ENCODE data around the gene CCDC88B.

The CCDC88B gene

GRCh38 chr11:64379817-64380709, 40.1 kb downstream of the CCDC88B start:
- TF ChIP-seq SIN3A (IDR thresholded peaks at IDR 0.05; ENCODE audit: borderline replicate concordance, insufficient read depth, low read length), result no peak
- TF ChIP-seq TAF1 (IDR thresholded peaks at IDR 0.05; ENCODE audit: borderline replicate concordance, insufficient read depth, low read length), result no peak
- TF ChIP-seq FOXP2 (optimal IDR thresholded peaks at IDR 0.05; ENCODE audit: borderline replicate concordance, extremely low read depth, extremely low read length, insufficient read depth), result no peak
- TF ChIP-seq POLR2AphosphoS5 (IDR thresholded peaks at IDR 0.05; ENCODE audit: low read depth, low read length), result no peak
- no peak for TF ChIP-seq REST (IDR thresholded peaks at IDR 0.05; ENCODE audit: insufficient read depth in 1 of 2, low read depth in 2 of 2, low read length in 2 of 2)

GRCh38 chr11:64381350-64381749, 41.3 kb downstream of the CCDC88B start:
- no peak for TF ChIP-seq TAF1 (IDR thresholded peaks at IDR 0.05; ENCODE audit: borderline replicate concordance, insufficient read depth, low read length)
- TF ChIP-seq SIN3A (IDR thresholded peaks at IDR 0.05; ENCODE audit: borderline replicate concordance, insufficient read depth, low read length), result no peak

- TF ChIP-seq POLR2AphosphoS5 (IDR thresholded peaks at IDR 0.05; ENCODE audit: low read depth, low read length) (no peak), FOXP2 (optimal IDR thresholded peaks at IDR 0.05; ENCODE audit: borderline replicate concordance, extremely low read depth, extremely low read length, insufficient read depth) (no peak), REST (IDR thresholded peaks at IDR 0.05; ENCODE audit: insufficient read depth in 1 of 2, low read depth in 2 of 2, low read length in 2 of 2) (no peak), SIN3A (IDR thresholded peaks at IDR 0.05; ENCODE audit: borderline replicate concordance, insufficient read depth, low read length) (no peak), TAF1 (IDR thresholded peaks at IDR 0.05; ENCODE audit: borderline replicate concordance, insufficient read depth, low read length) (no peak)
Measured at GRCh38 chr11:64382047-64382446, 42.0 kb downstream of the CCDC88B start.

- TF ChIP-seq TAF1 (IDR thresholded peaks at IDR 0.05; ENCODE audit: borderline replicate concordance, insufficient read depth, low read length) (no peak), SIN3A (IDR thresholded peaks at IDR 0.05; ENCODE audit: borderline replicate concordance, insufficient read depth, low read length) (no peak), REST (IDR thresholded peaks at IDR 0.05; ENCODE audit: insufficient read depth in 1 of 2, low read depth in 2 of 2, low read length in 2 of 2) (no peak), POLR2AphosphoS5 (IDR thresholded peaks at IDR 0.05; ENCODE audit: low read depth, low read length) (no peak), FOXP2 (optimal IDR thresholded peaks at IDR 0.05; ENCODE audit: borderline replicate concordance, extremely low read depth, extremely low read length, insufficient read depth) (no peak)
Measured at GRCh38 chr11:64382586-64382985, 42.6 kb downstream of the CCDC88B start.

GRCh38 chr11:64383580-64383979, 43.6 kb downstream of the CCDC88B start:
- no peak for TF ChIP-seq SIN3A (IDR thresholded peaks at IDR 0.05; ENCODE audit: borderline replicate concordance, insufficient read depth, low read length)
- no peak for TF ChIP-seq REST (IDR thresholded peaks at IDR 0.05; ENCODE audit: insufficient read depth in 1 of 2, low read depth in 2 of 2, low read length in 2 of 2)
- TF ChIP-seq TAF1 (IDR thresholded peaks at IDR 0.05; ENCODE audit: borderline replicate concordance, insufficient read depth, low read length), result no peak
- TF ChIP-seq POLR2AphosphoS5 (IDR thresholded peaks at IDR 0.05; ENCODE audit: low read depth, low read length), result no peak
- TF ChIP-seq FOXP2 (optimal IDR thresholded peaks at IDR 0.05; ENCODE audit: borderline replicate concordance, extremely low read depth, extremely low read length, insufficient read depth), result no peak

Measured in PFSK-1 (cell line).